ENCODE results near the gene TM9SF3.

DNA sequence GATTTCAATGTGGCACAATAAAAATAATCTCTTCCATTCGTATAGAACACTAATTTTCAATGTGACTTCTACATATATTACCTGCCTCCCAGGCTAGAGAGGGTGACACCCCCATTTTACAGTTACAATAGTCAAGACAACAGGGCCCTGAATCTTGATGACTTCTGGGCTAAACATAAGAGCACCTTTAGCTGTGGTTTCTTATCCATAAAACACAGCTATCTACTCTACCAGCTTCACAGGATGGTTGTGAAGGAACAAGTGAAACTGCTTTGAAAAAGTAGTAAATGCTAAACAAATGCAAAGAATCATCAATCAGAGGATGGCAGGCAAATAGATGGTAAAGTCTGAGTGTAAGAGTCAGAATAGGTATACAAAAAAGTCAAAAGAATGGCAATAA is 69.5 kb downstream of the TM9SF3 start:
- TF ChIP-seq CTCF (IDR thresholded peaks at IDR 0.05; ENCODE audit: low read depth, low read length, poor library complexity, severe bottlenecking), result no peak
- TF ChIP-seq EZH2phosphoT487 (IDR thresholded peaks at IDR 0.05; ENCODE audit: borderline replicate concordance, low read length), result no peak
